SU-DHL-6 (cell line): ENCODE measurements around the gene SEPTIN1.

Experiments used
- H2AFZ ChIP-seq: fragments of 200-600 bp; sonication (generic); 2 replicates; pipeline ENCODE4 v1.6.1; 2014; ENCODE audit warnings: low read depth, mild to moderate bottlenecking, moderate library complexity, mixed read lengths, antibody characterized with exemption, low read length; ENCODE audit not compliant: severe bottlenecking
- H3F3A ChIP-seq: fragments of 200-600 bp; shearing (Covaris generic); 2 replicates; pipeline ENCODE4 v1.6.0; 2016; ENCODE audit warnings: antibody characterized with exemption, mild to moderate bottlenecking; ENCODE audit not compliant: insufficient read depth
- H3K27ac ChIP-seq: fragments of 200-600 bp; sonication (generic); 2 replicates; pipeline ENCODE4 v1.5.1; 2016; ENCODE audit warnings: low read depth, mild to moderate bottlenecking, low read length, moderate library complexity, mixed read lengths
- H3K27me3 ChIP-seq: fragments of 200-600 bp; sonication (generic), shearing (Covaris generic); 2 replicates; pipeline ENCODE4 v1.6.0; 2014; ENCODE audit warnings: mild to moderate bottlenecking, low read length
- H3K36me3 ChIP-seq: fragments of 200-600 bp; sonication (generic); 2 replicates; pipeline ENCODE4 v1.6.1; 2014; ENCODE audit warnings: mild to moderate bottlenecking, low read length, mixed read lengths
- H3K4me2 ChIP-seq: fragments of 300-600, 200-600 bp; shearing (Covaris generic), sonication (generic); 2 replicates; pipeline ENCODE4 v1.6.0; 2014; ENCODE audit warnings: low read length, low read depth, mild to moderate bottlenecking; ENCODE audit not compliant: poor library complexity, severe bottlenecking
- H3K4me3 ChIP-seq: fragments of 200-600 bp; sonication (generic); 2 replicates; pipeline ENCODE4 v1.5.1; 2014; ENCODE audit warnings: antibody characterized with exemption, low read length, mild to moderate bottlenecking, mixed read lengths; ENCODE audit not compliant: insufficient read depth, poor library complexity, severe bottlenecking
- H3K79me2 ChIP-seq: fragments of 200-600 bp; sonication (generic); 2 replicates; pipeline ENCODE4 v1.6.1; 2014; ENCODE audit warnings: mild to moderate bottlenecking, low read length, moderate library complexity; ENCODE audit not compliant: insufficient read depth
- H3K9ac ChIP-seq: fragments of 200-600 bp; sonication (generic); 2 replicates; pipeline ENCODE4 v1.7.0; 2014; ENCODE audit warnings: mild to moderate bottlenecking, low read length
- H3K9me2 ChIP-seq: fragments of 200-600 bp; sonication (generic); replicated peaks from 2 replicates; pipeline ENCODE4 v1.6.1; 2014; ENCODE audit warnings: low read length; ENCODE audit not compliant: insufficient read depth
- H3K9me3 ChIP-seq: fragments of 200-600 bp; sonication (generic); 2 replicates; pipeline ENCODE4 v1.6.1; 2014; ENCODE audit warnings: low read length, mixed read lengths; ENCODE audit not compliant: insufficient read depth
- H4K20me1 ChIP-seq: fragments of 200-600 bp; sonication (generic); 2 replicates; pipeline ENCODE4 v1.6.1; 2014; ENCODE audit warnings: low read depth, mild to moderate bottlenecking, antibody characterized with exemption, low read length, moderate library complexity, mixed read lengths
- EZH2phosphoT487 ChIP-seq: fragments of 200-600 bp; sonication (generic), shearing (Covaris generic); conservative IDR thresholded peaks from 2 replicates; pipeline ENCODE4 v1.6.1; 2018; ENCODE audit warnings: mild to moderate bottlenecking, antibody characterized with exemption, low read length, moderate library complexity, mixed read lengths
- TF ChIP-seq, protein P1 (sequence below): fragments of 200-600 bp; sonication (generic); IDR thresholded peaks from one replicate; pipeline ENCODE4 v1.5.1; 2017; ENCODE audit warnings: antibody characterized with exemption, mild to moderate bottlenecking, low read length, moderate library complexity; ENCODE audit not compliant: insufficient read depth, poor library complexity, severe bottlenecking

The SEPTIN1 gene

DNA sequence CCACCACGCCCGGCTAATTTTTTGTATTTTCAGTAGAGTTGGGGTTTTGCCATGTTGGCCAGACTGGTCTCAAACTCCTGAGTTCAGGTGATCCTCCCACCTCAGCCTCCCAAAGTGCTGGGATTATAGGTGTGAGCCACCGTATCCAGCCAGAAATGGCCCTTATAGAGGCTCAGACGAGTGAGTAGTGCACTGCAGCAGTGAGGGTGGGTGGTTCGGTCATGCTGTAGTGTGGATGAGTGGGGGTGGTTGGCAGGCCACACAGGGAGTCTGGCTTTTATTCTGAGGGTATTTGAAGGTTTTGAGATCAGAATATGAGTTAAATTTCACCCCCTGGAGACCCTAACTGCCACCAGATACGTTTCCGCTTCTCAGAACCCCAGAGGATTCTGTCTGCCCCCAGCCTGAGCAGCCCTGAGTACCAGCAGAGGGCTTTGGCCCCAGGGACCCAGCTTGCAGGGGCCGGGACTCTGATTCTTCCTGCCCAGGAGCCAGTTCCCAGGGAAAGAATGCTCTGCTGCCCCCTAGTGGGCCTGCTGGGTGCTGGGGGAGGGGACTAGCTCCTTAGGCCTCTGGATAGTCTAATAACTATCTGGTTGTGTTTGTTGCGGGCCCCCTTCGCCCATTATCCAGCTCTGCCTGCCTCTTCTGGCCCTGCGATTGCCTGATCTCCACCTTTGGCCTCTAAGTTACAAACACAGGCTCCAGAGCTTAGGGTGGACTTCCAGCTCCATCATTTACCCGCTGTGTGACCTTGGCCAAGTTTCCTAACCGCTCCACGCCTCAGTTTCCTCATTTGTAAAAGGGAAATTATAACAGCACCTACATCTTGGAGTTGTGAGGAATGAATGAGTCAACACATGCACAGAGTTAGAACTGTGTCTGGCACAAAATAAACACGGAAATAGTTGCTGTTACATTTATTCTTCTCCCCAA is 27.0 kb upstream of the SEPTIN1 start:
- Histone ChIP-seq H3K79me2 (0 out of 2 replicates have a peak, but pooled peaks cover 4% of the 10 kb centered on the region), H3K9ac (peak overlapping the region; percentile 72)

DNA sequence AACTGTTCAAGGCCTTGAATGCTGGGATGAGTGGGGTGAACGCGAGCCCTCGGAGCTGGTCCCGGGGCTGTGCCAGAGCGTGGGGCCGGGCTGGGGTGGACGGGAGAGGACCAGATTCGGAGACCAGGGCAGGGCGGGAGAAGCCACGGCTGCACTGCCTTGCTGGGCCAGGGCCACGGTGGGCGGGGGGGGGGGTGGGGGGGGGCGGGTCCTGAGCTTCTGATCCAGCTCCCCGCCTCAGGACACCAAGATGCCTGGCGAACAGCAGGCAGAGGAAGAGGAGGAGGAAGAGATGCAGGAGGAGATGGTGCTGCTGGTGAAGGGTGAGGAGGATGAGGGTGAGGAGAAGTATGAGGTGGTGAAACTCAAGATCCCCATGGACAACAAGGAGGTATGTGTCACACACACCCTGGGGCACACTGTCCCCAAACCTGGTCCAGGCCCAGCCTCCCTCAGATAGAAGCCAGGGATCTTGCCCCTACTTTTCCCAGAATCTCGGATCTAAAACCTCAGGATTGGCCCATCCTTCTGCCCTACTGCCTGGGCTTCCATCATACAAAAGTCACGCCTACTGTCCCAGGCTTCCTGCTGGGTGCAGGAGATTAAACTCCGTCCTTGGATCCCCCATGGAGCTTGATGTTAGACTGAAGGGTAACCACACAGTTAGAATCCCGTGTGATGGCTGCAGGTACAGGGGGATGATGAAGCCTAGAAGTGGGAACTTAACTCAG is 25.6 kb upstream of the SEPTIN1 start:
- Histone ChIP-seq H4K20me1 (no peaks in the 10 kb centered on the region), H3K9me3 (no peaks in the 10 kb centered on the region), H3K79me2 (no peaks in the 10 kb centered on the region), H3K27ac (peak overlapping the region; percentile 73), H3K36me3 (0 out of 2 replicates have a peak, but pooled peaks cover under 1% of the 10 kb centered on the region), H3K9ac (peak overlapping the region; percentile 72), H3K4me3 (peak overlapping the region; percentile 96), H3F3A (peaks cover 19% of the 10 kb centered on the region), H2AFZ (peak overlapping the region; percentile 13), H3K4me2 (peak overlapping the region; percentile 75), H3K27me3 (no peaks in the 10 kb centered on the region), H3K9me2 (no peaks in the 10 kb centered on the region)
- TF ChIP-seq, protein P1, sequence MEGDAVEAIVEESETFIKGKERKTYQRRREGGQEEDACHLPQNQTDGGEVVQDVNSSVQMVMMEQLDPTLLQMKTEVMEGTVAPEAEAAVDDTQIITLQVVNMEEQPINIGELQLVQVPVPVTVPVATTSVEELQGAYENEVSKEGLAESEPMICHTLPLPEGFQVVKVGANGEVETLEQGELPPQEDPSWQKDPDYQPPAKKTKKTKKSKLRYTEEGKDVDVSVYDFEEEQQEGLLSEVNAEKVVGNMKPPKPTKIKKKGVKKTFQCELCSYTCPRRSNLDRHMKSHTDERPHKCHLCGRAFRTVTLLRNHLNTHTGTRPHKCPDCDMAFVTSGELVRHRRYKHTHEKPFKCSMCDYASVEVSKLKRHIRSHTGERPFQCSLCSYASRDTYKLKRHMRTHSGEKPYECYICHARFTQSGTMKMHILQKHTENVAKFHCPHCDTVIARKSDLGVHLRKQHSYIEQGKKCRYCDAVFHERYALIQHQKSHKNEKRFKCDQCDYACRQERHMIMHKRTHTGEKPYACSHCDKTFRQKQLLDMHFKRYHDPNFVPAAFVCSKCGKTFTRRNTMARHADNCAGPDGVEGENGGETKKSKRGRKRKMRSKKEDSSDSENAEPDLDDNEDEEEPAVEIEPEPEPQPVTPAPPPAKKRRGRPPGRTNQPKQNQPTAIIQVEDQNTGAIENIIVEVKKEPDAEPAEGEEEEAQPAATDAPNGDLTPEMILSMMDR, result no peak
- no peak for TF ChIP-seq EZH2phosphoT487

More for the DNA sequence above, 27.0 kb upstream of the SEPTIN1 start:
- Histone ChIP-seq H3K9me2 (no peaks in the 10 kb centered on the region), H3K4me2 (peak overlapping the region; percentile 75), H3K4me3 (peak overlapping the region; percentile 26), H3K36me3 (peaks cover 3% of the 10 kb centered on the region; the same call in 1 of the 2 replicates), H4K20me1 (no peaks in the 10 kb centered on the region), H3F3A (peaks cover 23% of the 10 kb centered on the region), H2AFZ (no peak overlapping the region), H3K27ac (peak overlapping the region; percentile 73), H3K9me3 (no peaks in the 10 kb centered on the region), H3K27me3 (no peaks in the 10 kb centered on the region)
- TF ChIP-seq, protein P1, result peak; percentile 92
- no peak for TF ChIP-seq EZH2phosphoT487

DNA sequence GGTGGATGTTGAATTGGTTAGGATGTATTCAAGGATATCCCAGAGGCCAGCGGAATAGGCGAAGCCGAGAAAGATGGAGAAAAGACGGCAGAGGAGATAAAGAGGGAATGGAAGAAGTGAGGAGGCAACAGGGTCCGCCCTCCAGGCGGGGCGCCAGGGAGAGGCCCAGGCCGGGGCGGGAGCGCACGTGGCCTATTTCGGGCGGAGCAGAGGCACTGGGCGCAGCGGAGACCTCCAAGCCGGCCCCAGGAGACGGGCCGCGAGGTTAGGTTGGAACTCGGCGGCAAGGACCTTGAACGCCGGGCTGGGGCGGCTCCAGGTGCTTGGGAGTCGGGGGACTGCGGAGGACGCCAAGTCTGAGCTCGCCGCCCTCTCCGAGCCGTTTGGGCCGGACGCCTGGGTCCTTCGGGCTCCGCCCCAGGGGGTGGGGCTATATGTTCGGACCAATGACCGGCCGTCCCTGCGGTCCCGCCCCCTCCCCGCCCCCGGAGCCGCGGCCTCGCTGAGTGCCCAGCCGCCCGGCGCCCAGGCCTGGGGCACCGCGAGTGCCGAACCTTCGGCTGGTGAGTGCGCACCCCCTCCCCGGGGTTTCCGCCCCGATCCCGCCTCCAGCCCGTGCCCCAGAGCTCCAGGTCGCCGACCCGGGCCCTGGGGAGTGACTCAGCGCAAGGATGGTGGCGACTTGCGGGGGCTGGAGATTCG is 24.9 kb upstream of the SEPTIN1 start, which contains the start of gene ZNF771:
Gene ZNF771, plus strand, starts transcription at position 505 of the 702 bp plus-strand sequence. CDS start 448 bp downstream, outside the sequence.
- Histone ChIP-seq H3F3A (peaks cover 16% of the 10 kb centered on the region), H3K36me3 (no peaks in the 10 kb centered on the region), H3K9me3 (no peaks in the 10 kb centered on the region), H4K20me1 (no peaks in the 10 kb centered on the region), H3K27me3 (no peaks in the 10 kb centered on the region), H3K27ac (peak within 1 kb of the TSS; percentile 73), H3K4me2 (peak within 1 kb of the TSS; percentile 75), H3K9me2 (no peaks in the 10 kb centered on the region), H3K4me3 (peak within 1 kb of the TSS; percentile 96), H2AFZ (peak within 1 kb of the TSS; percentile 13), H3K79me2 (no peaks in the 10 kb centered on the region), H3K9ac (peak within 1 kb of the TSS; percentile 72)
- TF ChIP-seq, protein P1, result no peak
- no peak for TF ChIP-seq EZH2phosphoT487
